ENCODE results near the gene VASH2. TPM values are rescaled to one million over a fixed set of nuclear protein-coding genes. Genes with fewer than 3 reads are reported as not detected.
A peak's percentile ranks its signal among the peaks of the same experiment; 100 is the strongest.
"Not testable (repeated sequence)": the region's sequence is repeated elsewhere in the genome, so short reads cannot be mapped to it uniquely, and the experiment has no call there.

The VASH2 gene
- total RNA-seq, 1 experiment from 2014 or later = 303 TPM

GRCh38 chr1:212990276-212990675 is 39.9 kb downstream of the VASH2 start:
- Mint-ChIP-seq H3K27me3 (ENCODE audit: low read depth) (no peaks in the 10 kb centered on the region), H3K36me3 (peaks cover 64% of the 10 kb centered on the region), H3K9me3 (no peaks in the 10 kb centered on the region), H3K27ac (no peak overlapping the region), H3K4me3 (no peak overlapping the region), H3K4me1 (peaks cover 35% of the 10 kb centered on the region)
- POLR2A ChIA-PET = no interaction called here
- no peak for ATAC-seq
- CTCF ChIA-PET = no interaction called here
- TF ChIP-seq NFE2L1 (CRISPR knock-in tag; IDR thresholded peaks at IDR 0.05) = no peak
- TF ChIP-seq ZNF232 (CRISPR knock-in tag; IDR thresholded peaks at IDR 0.05) = no peak
- no peak for TF ChIP-seq ZMAT4 (CRISPR knock-in tag; IDR thresholded peaks at IDR 0.05)
- no peak for TF ChIP-seq ZNF425 (CRISPR knock-in tag; conservative IDR thresholded peaks at IDR 0.05)
- no peak for TF ChIP-seq GRHL2 (CRISPR knock-in tag; IDR thresholded peaks at IDR 0.05; ENCODE audit: insufficient replicate concordance, severe bottlenecking)
- no peak for TF ChIP-seq HMGXB4 (CRISPR knock-in tag; IDR thresholded peaks at IDR 0.05)
- TF ChIP-seq RORB (CRISPR knock-in tag; IDR thresholded peaks at IDR 0.05) = no peak
- no peak for TF ChIP-seq AFF4 (CRISPR knock-in tag; IDR thresholded peaks at IDR 0.05; ENCODE audit: borderline replicate concordance)
- TF ChIP-seq OVOL2 (CRISPR knock-in tag; IDR thresholded peaks at IDR 0.05; ENCODE audit: borderline replicate concordance) = no peak
- no peak for TF ChIP-seq NFATC4 (CRISPR knock-in tag; IDR thresholded peaks at IDR 0.05)
- TF ChIP-seq USF1 (CRISPR knock-in tag; IDR thresholded peaks at IDR 0.05) = no peak
- no peak for TF ChIP-seq SMAD4 (CRISPR knock-in tag; IDR thresholded peaks at IDR 0.05)
- no peak for DNase-seq (ENCODE audit: low spot score)

GRCh38 chr1:212993960-212994359 is 43.6 kb downstream of the VASH2 start:
- H3K4me3 Mint-ChIP-seq; H3K9me3 Mint-ChIP-seq; POLR2A ChIA-PET; DNase-seq (ENCODE audit: low spot score); H3K27me3 Mint-ChIP-seq (ENCODE audit: low read depth); ATAC-seq: not testable (repeated sequence)
- CTCF ChIA-PET = interaction anchor here (0.9 to 2.6 kb wide), 11 partner anchors 12 to 538 kb away, joined by 3 to 18 read pairs (median 5); no protein-coding TSS in a partner anchor
- H3K4me1 Mint-ChIP-seq = peaks cover 17% of the 10 kb centered on the region
- peaks cover 44% of the 10 kb centered on the region for H3K36me3 Mint-ChIP-seq
- TF ChIP-seq ZNF425 (CRISPR knock-in tag; conservative IDR thresholded peaks at IDR 0.05) (0 out of 2 replicates have a peak, but pooled peaks have one; percentile 51), NFATC4 (CRISPR knock-in tag; IDR thresholded peaks at IDR 0.05) (peak; percentile 32; the same call in 1 of the 2 replicates), EMX1 (CRISPR knock-in tag; IDR thresholded peaks at IDR 0.05) (peak; percentile 71; the same call in 1 of the 2 replicates), AR (CRISPR knock-in tag; IDR thresholded peaks at IDR 0.05) (0 out of 2 replicates have a peak, but pooled peaks have one; percentile 68)
- peak overlapping the region; percentile 81; the same call in 1 of the 2 replicates for H3K27ac Mint-ChIP-seq

Measured in WTC11 (cell line).